Vagina (tissue), 2 donors: Measurements from ENCODE around the gene ANO2.

ENCODE experiments used
- POLR2A ChIP-seq, 2 donors: fragments of 450-650 bp; IDR thresholded peaks; one replicate each; pipeline ENCODE4 v1.6.1; 2017; ENCODE audit warnings: antibody characterized with exemption in 2 of 2, mild to moderate bottlenecking in 2 of 2, moderate library complexity in 2 of 2
- POLR2AphosphoS5 ChIP-seq, 2 donors: sonication (generic); formaldehyde crosslinking; IDR thresholded peaks; one replicate each; pipeline ENCODE4 v1.9.0; 2017; ENCODE audit warnings: antibody characterized with exemption in 2 of 2, mild to moderate bottlenecking in 2 of 2, low read depth in 1 of 2; ENCODE audit not compliant: insufficient read depth in 1 of 2
- TF ChIP-seq, protein P1 (sequence below), 3 experiments: fragments of 450-650 bp in 2 of 3; fragments of 200-600 bp in 1 of 3; sonication (generic) in 1 of 3; IDR thresholded peaks; one replicate each; pipeline ENCODE4 v1.5.1; 2017 to 2019; ENCODE audit warnings: antibody characterized with exemption in 3 of 3, mild to moderate bottlenecking in 2 of 3, moderate library complexity in 2 of 3

DNA sequence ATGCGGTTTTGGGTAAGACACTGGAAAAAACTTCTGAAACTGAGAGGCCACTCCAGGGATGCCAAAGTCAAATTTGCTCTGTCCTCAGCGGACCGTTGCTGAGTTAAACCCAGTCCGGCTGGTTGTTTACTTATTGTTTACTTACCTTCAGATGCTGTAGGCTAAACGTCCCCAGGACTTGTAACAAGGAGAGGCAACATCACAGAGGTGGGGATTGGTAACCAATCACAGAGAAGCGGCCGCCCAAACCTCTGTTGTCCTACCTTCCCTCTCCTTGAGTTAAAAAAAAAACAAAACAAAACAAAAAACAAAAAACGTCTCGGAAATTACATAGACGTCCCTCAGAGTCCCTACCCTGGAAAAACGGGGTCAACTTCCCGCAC is 380 bp downstream of the ANO2 start:
- no peak for TF ChIP-seq POLR2A (IDR thresholded peaks at IDR 0.05)
- TF ChIP-seq, protein P1, sequence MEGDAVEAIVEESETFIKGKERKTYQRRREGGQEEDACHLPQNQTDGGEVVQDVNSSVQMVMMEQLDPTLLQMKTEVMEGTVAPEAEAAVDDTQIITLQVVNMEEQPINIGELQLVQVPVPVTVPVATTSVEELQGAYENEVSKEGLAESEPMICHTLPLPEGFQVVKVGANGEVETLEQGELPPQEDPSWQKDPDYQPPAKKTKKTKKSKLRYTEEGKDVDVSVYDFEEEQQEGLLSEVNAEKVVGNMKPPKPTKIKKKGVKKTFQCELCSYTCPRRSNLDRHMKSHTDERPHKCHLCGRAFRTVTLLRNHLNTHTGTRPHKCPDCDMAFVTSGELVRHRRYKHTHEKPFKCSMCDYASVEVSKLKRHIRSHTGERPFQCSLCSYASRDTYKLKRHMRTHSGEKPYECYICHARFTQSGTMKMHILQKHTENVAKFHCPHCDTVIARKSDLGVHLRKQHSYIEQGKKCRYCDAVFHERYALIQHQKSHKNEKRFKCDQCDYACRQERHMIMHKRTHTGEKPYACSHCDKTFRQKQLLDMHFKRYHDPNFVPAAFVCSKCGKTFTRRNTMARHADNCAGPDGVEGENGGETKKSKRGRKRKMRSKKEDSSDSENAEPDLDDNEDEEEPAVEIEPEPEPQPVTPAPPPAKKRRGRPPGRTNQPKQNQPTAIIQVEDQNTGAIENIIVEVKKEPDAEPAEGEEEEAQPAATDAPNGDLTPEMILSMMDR (IDR thresholded peaks at IDR 0.05), result no peak
- TF ChIP-seq POLR2AphosphoS5 (IDR thresholded peaks at IDR 0.05; ENCODE audit: insufficient read depth in 1 of 2, low read depth in 1 of 2), result no peak
